ENCODE data around the gene HEG1. TPM values are rescaled to one million over a fixed set of nuclear protein-coding genes. Genes with fewer than 3 reads are reported as not detected.

Gene HEG1
- total RNA-seq, 2 experiments from 2014 or later, result 31.2 to 32.6 TPM

DNA sequence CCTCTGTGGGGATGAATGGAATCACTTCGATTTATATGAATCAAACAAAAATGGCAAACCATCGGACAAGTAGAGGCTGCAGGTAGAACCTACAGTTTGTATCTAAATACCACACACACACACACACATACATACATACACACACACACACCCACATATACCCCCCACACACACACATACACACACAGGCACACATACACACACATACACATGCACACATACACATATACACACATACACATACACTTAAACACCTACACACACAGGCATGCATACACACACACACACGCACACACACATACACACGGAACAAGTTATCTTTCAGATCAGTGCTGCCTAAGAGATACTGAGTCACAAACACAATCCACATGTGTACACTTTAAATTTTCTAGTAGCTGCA, 24.3 kb downstream of the HEG1 start:
- intact Hi-C loops (cut with DNase I, micrococcal nuclease), result no loop called here
- Mint-ChIP-seq H3K4me3 (no peak overlapping the region), H3K27ac (no peak overlapping the region), H3K4me1 (ENCODE audit: low read depth) (peaks cover 34% of the 10 kb centered on the region), H3K27me3 (no peaks in the 10 kb centered on the region), H3K36me3 (ENCODE audit: low read depth) (peaks cover 62% of the 10 kb centered on the region), H3K9me3 (peaks cover 6% of the 10 kb centered on the region)
- H3K4me3 ChIP-seq (ENCODE audit: low read length), result no peak overlapping the region
- H3K27me3 ChIP-seq (ENCODE audit: control insufficient read depth in 1 of 2, insufficient read depth in 2 of 2, low read length in 2 of 2), result no peaks in the 10 kb centered on the region
- ChIA-PET CTCF (interaction anchor here (0.5 kb wide), 1 partner anchor 13 kb away, joined by 3 read pairs; no protein-coding TSS in a partner anchor), POLR2A (no interaction called here)
- ATAC-seq (ENCODE audit: poor library complexity), result no peak
- H3K4me1 ChIP-seq (ENCODE audit: insufficient read depth, low read length), result peaks cover 6% of the 10 kb centered on the region
- peaks cover 26% of the 10 kb centered on the region for H3K36me3 ChIP-seq (ENCODE audit: insufficient read depth, low read length)
- H3K27ac ChIP-seq (ENCODE audit: low read depth in 1 of 2, low read length in 2 of 2), result no peak overlapping the region
- TF ChIP-seq, protein P1, sequence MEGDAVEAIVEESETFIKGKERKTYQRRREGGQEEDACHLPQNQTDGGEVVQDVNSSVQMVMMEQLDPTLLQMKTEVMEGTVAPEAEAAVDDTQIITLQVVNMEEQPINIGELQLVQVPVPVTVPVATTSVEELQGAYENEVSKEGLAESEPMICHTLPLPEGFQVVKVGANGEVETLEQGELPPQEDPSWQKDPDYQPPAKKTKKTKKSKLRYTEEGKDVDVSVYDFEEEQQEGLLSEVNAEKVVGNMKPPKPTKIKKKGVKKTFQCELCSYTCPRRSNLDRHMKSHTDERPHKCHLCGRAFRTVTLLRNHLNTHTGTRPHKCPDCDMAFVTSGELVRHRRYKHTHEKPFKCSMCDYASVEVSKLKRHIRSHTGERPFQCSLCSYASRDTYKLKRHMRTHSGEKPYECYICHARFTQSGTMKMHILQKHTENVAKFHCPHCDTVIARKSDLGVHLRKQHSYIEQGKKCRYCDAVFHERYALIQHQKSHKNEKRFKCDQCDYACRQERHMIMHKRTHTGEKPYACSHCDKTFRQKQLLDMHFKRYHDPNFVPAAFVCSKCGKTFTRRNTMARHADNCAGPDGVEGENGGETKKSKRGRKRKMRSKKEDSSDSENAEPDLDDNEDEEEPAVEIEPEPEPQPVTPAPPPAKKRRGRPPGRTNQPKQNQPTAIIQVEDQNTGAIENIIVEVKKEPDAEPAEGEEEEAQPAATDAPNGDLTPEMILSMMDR (IDR thresholded peaks at IDR 0.05), result no peak
- peaks cover 0 to 9% of the 10 kb centered on the region in 2 experiments for H3K9me3 ChIP-seq (ENCODE audit: control insufficient read depth in 1 of 2, insufficient read depth in 1 of 2, low read length in 2 of 2)
- DNase-seq, result no peak

DNA sequence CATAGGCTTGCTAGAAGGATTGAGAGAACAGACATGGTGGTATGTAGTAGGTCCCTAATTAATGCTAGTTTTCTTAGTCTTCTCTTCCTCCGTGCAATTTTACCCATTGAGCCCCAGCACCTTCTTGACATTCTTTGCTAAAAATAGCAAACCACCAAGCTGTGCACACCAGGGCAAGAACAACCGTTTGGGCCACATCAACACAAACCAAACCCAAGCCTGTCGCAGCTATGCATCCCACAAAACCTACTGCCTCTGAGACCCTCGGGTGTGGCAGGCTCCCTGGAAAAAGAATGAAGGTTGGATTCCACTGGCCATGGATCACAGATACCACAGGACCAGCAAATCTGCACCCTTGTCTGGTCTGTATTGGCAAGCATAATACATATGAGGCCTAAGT, 27.1 kb downstream of the HEG1 start:
- no peak for ATAC-seq (ENCODE audit: poor library complexity)

GRCh38 chr3:125025642-125026041, 30.2 kb downstream of the HEG1 start:
- H3K9me3 ChIP-seq (ENCODE audit: control insufficient read depth in 1 of 2, insufficient read depth in 1 of 2, low read length in 2 of 2), result no peaks in the 10 kb centered on the region
- no peaks in the 10 kb centered on the region for H3K27me3 Mint-ChIP-seq
- H3K4me3 ChIP-seq (ENCODE audit: low read length), result no peak overlapping the region
- H3K36me3 ChIP-seq (ENCODE audit: insufficient read depth, low read length), result peaks cover 39% of the 10 kb centered on the region
- ATAC-seq (ENCODE audit: poor library complexity), result no peak
- peaks cover 93% of the 10 kb centered on the region for H3K36me3 Mint-ChIP-seq (ENCODE audit: low read depth)
- TF ChIP-seq, protein P1 (IDR thresholded peaks at IDR 0.05), result no peak
- DNase-seq, result no peak
- H3K27me3 ChIP-seq (ENCODE audit: control insufficient read depth in 1 of 2, insufficient read depth in 2 of 2, low read length in 2 of 2), result no peaks in the 10 kb centered on the region
- no peaks in the 10 kb centered on the region for H3K9me3 Mint-ChIP-seq
- H3K4me1 ChIP-seq (ENCODE audit: insufficient read depth, low read length), result peaks cover 23% of the 10 kb centered on the region
- CTCF ChIA-PET, result no interaction called here
- H3K4me3 Mint-ChIP-seq, result no peak overlapping the region
- POLR2A ChIA-PET, result no interaction called here
- intact Hi-C loops (cut with DNase I, micrococcal nuclease), result no loop called here
- peaks cover 71% of the 10 kb centered on the region for H3K4me1 Mint-ChIP-seq (ENCODE audit: low read depth)
- H3K27ac Mint-ChIP-seq, result no peak overlapping the region
- no peak overlapping the region for H3K27ac ChIP-seq (ENCODE audit: low read depth in 1 of 2, low read length in 2 of 2)

More for the DNA sequence above, 27.1 kb downstream of the HEG1 start:
- H3K27me3 ChIP-seq (ENCODE audit: control insufficient read depth in 1 of 2, insufficient read depth in 2 of 2, low read length in 2 of 2), result no peaks in the 10 kb centered on the region
- H3K27ac ChIP-seq (ENCODE audit: low read depth in 1 of 2, low read length in 2 of 2), result no peak overlapping the region
- ChIA-PET POLR2A (no interaction called here), CTCF (no interaction called here)
- peaks cover 34% of the 10 kb centered on the region for H3K36me3 ChIP-seq (ENCODE audit: insufficient read depth, low read length)
- peaks cover 79% of the 10 kb centered on the region for H3K36me3 Mint-ChIP-seq (ENCODE audit: low read depth)
- DNase-seq, result no peak
- peaks cover 18% of the 10 kb centered on the region for H3K4me1 ChIP-seq (ENCODE audit: insufficient read depth, low read length)
- no peaks in the 10 kb centered on the region for H3K9me3 ChIP-seq (ENCODE audit: control insufficient read depth in 1 of 2, insufficient read depth in 1 of 2, low read length in 2 of 2)
- no peak overlapping the region for H3K4me3 ChIP-seq (ENCODE audit: low read length)
- intact Hi-C loops (cut with DNase I, micrococcal nuclease), result no loop called here
- peaks cover 56% of the 10 kb centered on the region for H3K4me1 Mint-ChIP-seq (ENCODE audit: low read depth)
- H3K9me3 Mint-ChIP-seq, result no peaks in the 10 kb centered on the region
- no peak overlapping the region for H3K27ac Mint-ChIP-seq
- TF ChIP-seq, protein P1 (IDR thresholded peaks at IDR 0.05), result no peak
- H3K27me3 Mint-ChIP-seq, result no peaks in the 10 kb centered on the region
- H3K4me3 Mint-ChIP-seq, result no peak overlapping the region

Measured in CD4-positive, alpha-beta T cell (primary cell).